Right atrium auricular region (tissue), 2 donors: ENCODE data around the gene SLCO2A1. TPM values are rescaled to one million over a fixed set of nuclear protein-coding genes. Genes with fewer than 3 reads are reported as not detected.

Experiments used
- DNase-seq: peaks from one replicate; pipeline ENCODE4 v3.0.0-alpha.2; 2019; ENCODE audit warnings: low spot score
- H3K27ac ChIP-seq, 2 donors: fragments of 200-600 bp; sonication (generic); 1 replicate in 1 of 2; 2 replicates in 1 of 2; pipeline ENCODE4 v1.5.1; 2016 to 2019
- H3K27me3 ChIP-seq, 2 donors: fragments of 200-600 bp; sonication (generic); one replicate each; pipeline versions ENCODE4 v1.5.1 to v1.6.0; 2017 to 2019
- H3K36me3 ChIP-seq: fragments of 200-600 bp; sonication (generic); one replicate; pipeline ENCODE4 v1.5.1; 2016
- H3K4me1 ChIP-seq, 2 donors: fragments of 200-600 bp; sonication (generic); one replicate each; pipeline versions ENCODE4 v1.5.1 to v1.6.0; 2017 to 2019
- H3K4me3 ChIP-seq, 2 donors: fragments of 200-600 bp; sonication (generic); 1 replicate in 1 of 2; 2 replicates in 1 of 2; pipeline ENCODE4 v1.5.1; 2017 to 2019; ENCODE audit warnings: mild to moderate bottlenecking in 1 of 2, moderate library complexity in 1 of 2
- H3K9me3 ChIP-seq, 2 donors: fragments of 200-600 bp; sonication (generic); one replicate each; pipeline ENCODE4 v1.5.1; 2019
- total RNA-seq, 2 donors: library from RNA; depleted of rRNA; stranded (reverse); fragments of >200 nt; gene quantifications; one replicate each; pipeline ENCODE4 v1.1.0, GENCODE V29; 2016
- TF ChIP-seq, protein P1 (sequence below), 2 donors: fragments of 200-600 bp; sonication (generic); IDR thresholded peaks; one replicate each; pipeline ENCODE4 v1.5.1; 2019; ENCODE audit warnings: antibody characterized with exemption in 2 of 2

Gene SLCO2A1
- total RNA-seq, 2 donors from 2014 or later = 15.1 to 36.4 TPM

DNA sequence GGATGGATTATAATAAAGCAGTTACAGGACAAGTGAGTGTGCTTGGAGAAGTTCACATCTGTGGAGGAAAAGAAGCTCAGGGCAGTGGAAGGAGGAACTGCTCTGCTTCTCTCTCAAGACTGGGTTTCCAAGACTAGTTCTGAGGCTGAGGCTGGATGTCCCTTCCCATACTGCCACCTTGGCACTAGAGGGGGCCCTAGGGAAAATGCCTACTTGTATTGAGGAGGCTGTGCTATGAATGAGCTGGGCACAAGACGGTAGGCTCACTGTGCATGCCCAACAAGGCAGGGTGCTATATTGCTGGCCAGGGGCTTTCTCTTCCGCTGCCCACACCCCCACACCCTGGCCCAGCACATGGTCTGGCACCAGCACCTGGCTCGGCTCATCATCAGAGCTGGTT lies 65.2 kb downstream of the SLCO2A1 start:
- Histone ChIP-seq H3K27me3 (no peaks in the 10 kb centered on the region), H3K9me3 (no peaks in the 10 kb centered on the region), H3K4me1 (no peaks in the 10 kb centered on the region), H3K4me3 (no peak overlapping the region), H3K27ac (no peak overlapping the region), H3K36me3 (no peaks in the 10 kb centered on the region)
- DNase-seq = no peak
- TF ChIP-seq, protein P1, sequence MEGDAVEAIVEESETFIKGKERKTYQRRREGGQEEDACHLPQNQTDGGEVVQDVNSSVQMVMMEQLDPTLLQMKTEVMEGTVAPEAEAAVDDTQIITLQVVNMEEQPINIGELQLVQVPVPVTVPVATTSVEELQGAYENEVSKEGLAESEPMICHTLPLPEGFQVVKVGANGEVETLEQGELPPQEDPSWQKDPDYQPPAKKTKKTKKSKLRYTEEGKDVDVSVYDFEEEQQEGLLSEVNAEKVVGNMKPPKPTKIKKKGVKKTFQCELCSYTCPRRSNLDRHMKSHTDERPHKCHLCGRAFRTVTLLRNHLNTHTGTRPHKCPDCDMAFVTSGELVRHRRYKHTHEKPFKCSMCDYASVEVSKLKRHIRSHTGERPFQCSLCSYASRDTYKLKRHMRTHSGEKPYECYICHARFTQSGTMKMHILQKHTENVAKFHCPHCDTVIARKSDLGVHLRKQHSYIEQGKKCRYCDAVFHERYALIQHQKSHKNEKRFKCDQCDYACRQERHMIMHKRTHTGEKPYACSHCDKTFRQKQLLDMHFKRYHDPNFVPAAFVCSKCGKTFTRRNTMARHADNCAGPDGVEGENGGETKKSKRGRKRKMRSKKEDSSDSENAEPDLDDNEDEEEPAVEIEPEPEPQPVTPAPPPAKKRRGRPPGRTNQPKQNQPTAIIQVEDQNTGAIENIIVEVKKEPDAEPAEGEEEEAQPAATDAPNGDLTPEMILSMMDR (IDR thresholded peaks at IDR 0.05) = no peak

DNA sequence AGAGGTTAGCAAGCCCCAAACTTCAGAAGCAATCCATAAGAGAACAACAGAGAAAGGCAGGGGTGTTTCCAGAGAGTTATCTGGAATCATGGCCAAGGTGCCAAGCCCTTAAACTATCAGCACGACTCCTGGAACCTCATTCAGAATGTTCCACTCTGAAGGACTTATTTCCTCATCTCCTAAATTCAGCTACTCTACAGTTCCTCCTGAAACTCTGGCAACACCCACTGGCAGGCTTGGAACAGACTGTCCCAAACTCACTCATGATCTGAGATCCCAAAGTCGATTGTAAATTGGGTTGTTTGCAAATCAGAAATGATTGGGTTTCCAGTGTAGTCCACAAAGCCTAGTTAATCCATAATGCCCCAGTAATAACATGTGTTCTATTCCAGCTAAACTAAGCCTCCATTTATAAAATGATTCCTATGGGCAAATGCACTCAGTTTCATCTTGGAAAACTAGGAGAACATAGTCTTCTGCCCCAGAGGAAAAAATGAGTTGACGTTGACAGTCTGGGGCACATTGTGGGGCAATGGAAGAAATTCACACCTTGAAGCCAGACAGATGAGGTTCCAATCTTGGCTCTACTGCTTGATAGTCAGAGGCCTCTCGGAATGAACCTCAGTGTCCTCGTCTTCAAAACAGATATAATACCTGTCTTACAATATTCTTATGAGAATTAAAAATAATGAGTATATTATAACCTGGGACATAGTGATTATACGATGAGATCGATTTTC lies 65.9 kb downstream of the SLCO2A1 start:
- H3K4me3 ChIP-seq = no peak overlapping the region
- no peaks in the 10 kb centered on the region for H3K36me3 ChIP-seq
- TF ChIP-seq, protein P1 (IDR thresholded peaks at IDR 0.05) = no peak
- no peak overlapping the region for H3K27ac ChIP-seq
- H3K4me1 ChIP-seq = no peaks in the 10 kb centered on the region
- no peaks in the 10 kb centered on the region for H3K9me3 ChIP-seq
- no peaks in the 10 kb centered on the region for H3K27me3 ChIP-seq
- no peak for DNase-seq

DNA sequence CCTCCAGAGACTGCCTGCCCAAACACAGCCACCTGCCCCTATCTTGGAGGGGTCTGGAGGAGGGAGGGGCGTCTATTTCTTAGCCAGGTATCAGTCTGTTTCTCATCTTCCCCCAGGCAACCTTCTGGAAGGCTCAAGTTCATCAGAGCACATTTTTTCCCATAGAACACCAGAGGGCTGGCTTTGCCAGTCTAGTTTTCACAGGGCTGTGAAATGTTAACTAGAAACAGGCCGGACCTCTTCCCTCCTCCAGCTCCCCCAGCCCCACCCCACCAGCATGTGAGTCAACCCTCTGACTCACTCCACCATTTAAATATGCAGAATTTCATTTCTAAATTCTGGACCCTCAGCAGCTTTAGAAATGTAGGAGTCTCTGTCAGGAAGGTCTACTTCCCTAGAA lies 66.9 kb downstream of the SLCO2A1 start:
- Histone ChIP-seq H3K36me3 (no peaks in the 10 kb centered on the region), H3K27ac (no peak overlapping the region), H3K27me3 (no peaks in the 10 kb centered on the region), H3K4me1 (no peaks in the 10 kb centered on the region), H3K9me3 (no peaks in the 10 kb centered on the region), H3K4me3 (no peak overlapping the region)
- TF ChIP-seq, protein P1 (IDR thresholded peaks at IDR 0.05) = no peak
- no peak for DNase-seq

DNA sequence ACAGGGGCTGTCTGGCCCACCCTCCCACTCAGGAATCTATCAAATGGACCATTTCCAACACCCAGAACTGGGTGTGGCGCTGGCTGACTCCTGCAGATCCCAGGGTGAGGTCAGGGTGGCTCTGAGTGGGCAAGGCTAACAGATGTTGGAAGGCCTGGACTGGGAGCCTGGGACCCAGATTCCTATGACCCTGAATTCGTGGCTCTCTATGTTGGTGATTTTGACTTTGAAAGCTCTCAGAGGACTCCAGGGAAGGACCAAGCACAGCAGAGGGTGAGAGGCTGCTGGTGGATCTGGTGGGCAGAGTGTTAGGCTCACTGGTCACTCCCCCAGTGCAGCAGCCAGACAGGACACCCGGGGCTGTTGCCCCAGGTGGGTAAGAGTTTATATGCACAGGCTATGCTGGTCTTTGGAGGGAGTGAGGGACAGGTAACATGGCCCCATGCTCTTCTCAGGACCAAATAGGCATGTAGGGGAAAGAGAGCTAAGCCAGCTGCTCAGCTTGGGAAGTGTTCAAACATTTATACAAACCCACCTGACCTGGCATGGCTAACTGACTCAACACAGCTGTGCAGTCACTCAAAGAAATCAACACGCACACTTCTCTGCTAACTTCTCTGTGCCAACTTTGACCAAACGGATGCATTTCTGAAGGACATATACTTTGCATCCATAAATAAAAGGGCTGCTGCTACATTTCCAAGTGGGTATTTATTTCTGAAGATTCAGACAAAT lies 71.5 kb downstream of the SLCO2A1 start:
- TF ChIP-seq, protein P1 (IDR thresholded peaks at IDR 0.05) = no peak
- DNase-seq = no peak
- H3K27me3 ChIP-seq = no peaks in the 10 kb centered on the region
- no peaks in the 10 kb centered on the region for H3K9me3 ChIP-seq
- H3K4me1 ChIP-seq = no peaks in the 10 kb centered on the region
- no peaks in the 10 kb centered on the region for H3K36me3 ChIP-seq
- H3K4me3 ChIP-seq = no peak overlapping the region
- no peak overlapping the region for H3K27ac ChIP-seq

DNA sequence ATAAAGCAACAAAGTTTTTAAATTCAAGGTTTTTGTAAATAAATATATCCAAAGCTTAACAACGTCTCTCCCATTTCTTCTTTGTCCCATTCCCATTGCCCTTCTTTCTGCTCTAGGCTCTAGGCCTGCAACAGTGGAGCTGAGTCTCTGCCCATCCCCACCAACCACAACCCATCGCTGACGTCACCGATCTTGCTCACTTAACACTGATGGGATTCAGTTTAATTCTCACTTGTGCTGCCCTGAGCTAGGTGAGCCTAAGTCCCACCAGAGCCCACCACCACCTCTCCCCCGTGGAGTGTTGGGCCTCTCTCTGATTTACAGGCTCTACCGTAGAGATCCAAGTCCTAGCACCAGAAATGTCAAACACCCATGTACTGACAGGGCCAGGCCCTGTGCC lies 72.7 kb downstream of the SLCO2A1 start:
- no peak for DNase-seq

More for the DNA sequence above, 72.7 kb downstream of the SLCO2A1 start:
- H3K36me3 ChIP-seq = no peaks in the 10 kb centered on the region
- no peak overlapping the region for H3K4me3 ChIP-seq
- H3K9me3 ChIP-seq = no peaks in the 10 kb centered on the region
- TF ChIP-seq, protein P1 (IDR thresholded peaks at IDR 0.05) = no peak
- no peak overlapping the region for H3K27ac ChIP-seq
- H3K4me1 ChIP-seq = no peaks in the 10 kb centered on the region
- no peaks in the 10 kb centered on the region for H3K27me3 ChIP-seq
